ENCODE measurements around the gene ITPRIPL1.
A peak's percentile ranks its signal among the peaks of the same experiment; 100 is the strongest.

- TF ChIP-seq POLR2A (IDR thresholded peaks at IDR 0.05; ENCODE audit: extremely low read depth, insufficient read length) (no peak), CTCF (IDR thresholded peaks at IDR 0.05; ENCODE audit: low read depth, low read length) (peak; percentile 33), MYC (IDR thresholded peaks at IDR 0.05; ENCODE audit: low read depth, low read length) (no peak)
- TF ChIP-seq, protein P1, sequence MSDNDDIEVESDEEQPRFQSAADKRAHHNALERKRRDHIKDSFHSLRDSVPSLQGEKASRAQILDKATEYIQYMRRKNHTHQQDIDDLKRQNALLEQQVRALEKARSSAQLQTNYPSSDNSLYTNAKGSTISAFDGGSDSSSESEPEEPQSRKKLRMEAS (IDR thresholded peaks at IDR 0.05; ENCODE audit: low read depth, low read length): no peak
These were observed 34.2 kb downstream of the ITPRIPL1 start for GRCh38 chr2:96359310-96359709.

Data from NB4 (cell line).